A549 (cell line): ENCODE results near the gene CNNM2. TPM values are rescaled to one million over a fixed set of nuclear protein-coding genes. Genes with fewer than 3 reads are reported as not detected.

Experiments used
- ATAC-seq, 2 experiments: fragments of 200-7000 bp in 1 of 2; fragments of >200 bp in 1 of 2; cut with Nextera tagmentation in 1 of 2; cut with Tn5 transposase in 1 of 2; 3 replicates each; pipeline versions ENCODE4 v1.8.0 to v1.9.1; 2018 to 2020; ENCODE audit warnings: mild to moderate bottlenecking in 1 of 2, moderate library complexity in 1 of 2
- CTCF ChIA-PET: fragments of 300-600 bp; sonication (Branson Sonifier 250); formaldehyde crosslinking; extraction: SDS; loops from one replicate; lab custom pipeline; 2021; ENCODE audit warnings: antibody characterized with exemption, inconsistent platforms; lab: Yijun Ruan, JAX
- POLR2A ChIA-PET: fragments of 350-600 bp; formaldehyde crosslinking; extraction: SDS; loops from one replicate; lab custom pipeline; 2021; ENCODE audit warnings: antibody characterized with exemption, inconsistent platforms; lab: Yijun Ruan, JAX
- DNase-seq, 2 experiments: peaks; one replicate each; pipeline versions ENCODE4 v3.0.0 to v3.0.0-alpha.2; 2011 to 2016; ENCODE audit warnings: low read depth in 1 of 2, low spot score in 1 of 2
- FAIRE-seq: peaks from 2 replicates; lab custom pipeline; 2011; peaks lifted over from hg19 to GRCh38; lab: Jason Lieb, UNC
- H3K27ac ChIP-seq, 2 experiments: fragments of >200 bp; sonication (Bioruptor Twin); formaldehyde crosslinking; 3 replicates each; pipeline ENCODE4 v1.5.1; 2016 to 2017
- H3K4me1 ChIP-seq: fragments of >200 bp; sonication (Bioruptor Twin); formaldehyde crosslinking; 3 replicates; pipeline ENCODE4 v1.6.1; 2016
- H3K4me2 ChIP-seq: fragments of >200 bp; sonication (Bioruptor Twin); formaldehyde crosslinking; 3 replicates; pipeline ENCODE4 v1.6.1; 2016
- H3K4me3 ChIP-seq: fragments of >200 bp; sonication (Bioruptor Twin); formaldehyde crosslinking; 3 replicates; pipeline ENCODE4 v1.5.1; 2016
- H3K9me3 ChIP-seq: fragments of >200 bp; sonication (Bioruptor Twin); formaldehyde crosslinking; 3 replicates; pipeline ENCODE4 v1.6.1; 2016
- BCL3 ChIP-seq: fragments of >200 bp; sonication (Bioruptor Twin); formaldehyde crosslinking; IDR thresholded peaks from 3 replicates; pipeline ENCODE4 v1.6.1; 2016
- CEBPB ChIP-seq, 2 experiments: fragments of >200 bp in 1 of 2; sonication (Bioruptor Twin) in 1 of 2; formaldehyde crosslinking in 1 of 2; IDR thresholded peaks; 2 replicates each; pipeline ENCODE4 v1.6.1; 2012 to 2016
- CHD2 ChIP-seq: fragments of 150-350 bp; IDR thresholded peaks from 2 replicates; pipeline ENCODE4 v1.6.1; 2014; ENCODE audit warnings: low read length; ENCODE audit not compliant: partially characterized antibody
- CTCF ChIP-seq: fragments of >200 bp; sonication (Bioruptor Twin); formaldehyde crosslinking; IDR thresholded peaks from 3 replicates; pipeline ENCODE4 v1.5.1; 2016
- EHF ChIP-seq: fragments of 250-450 bp; sonication (Bioruptor Pico); IDR thresholded peaks from 2 replicates; pipeline ENCODE4 v1.5.0; 2020; ENCODE audit warnings: mild to moderate bottlenecking
- ELK1 ChIP-seq: fragments of 150-350 bp; IDR thresholded peaks from 2 replicates; pipeline ENCODE4 v1.6.1; 2014; ENCODE audit warnings: low read depth, mild to moderate bottlenecking, low read length
- FOSB ChIP-seq: fragments of 250-450 bp; sonication (Bioruptor Pico); IDR thresholded peaks from 2 replicates; pipeline ENCODE4 v1.5.0; 2020; ENCODE audit warnings: mild to moderate bottlenecking, moderate library complexity
- FOSL2 ChIP-seq, 2 experiments: fragments of 450-650 bp in 1 of 2; fragments of >200 bp in 1 of 2; sonication (Bioruptor Twin) in 1 of 2; formaldehyde crosslinking; IDR thresholded peaks; 2 replicates each; pipeline versions ENCODE4 v1.5.0 to v1.6.1; 2016 to 2020; ENCODE audit warnings: mild to moderate bottlenecking in 1 of 2, moderate library complexity in 1 of 2
- HDAC2 ChIP-seq: fragments of 200-600 bp; sonication (generic); IDR thresholded peaks from 2 replicates; pipeline ENCODE4 v1.6.1; 2016
- HOXB5 ChIP-seq: fragments of 250-450 bp; sonication (Bioruptor Pico); IDR thresholded peaks from 2 replicates; pipeline ENCODE4 v1.5.0; 2020; ENCODE audit warnings: mild to moderate bottlenecking, moderate library complexity
- JUN ChIP-seq, 2 experiments: fragments of >200 bp; sonication (Bioruptor Twin); formaldehyde crosslinking; IDR thresholded peaks; 2 replicates in 1 of 2; 3 replicates in 1 of 2; pipeline ENCODE4 v1.6.1; 2016 to 2017
- KDM1A ChIP-seq: fragments of 200-600 bp; sonication (generic); IDR thresholded peaks from 2 replicates; pipeline ENCODE4 v1.6.1; 2016; ENCODE audit warnings: low read depth, mild to moderate bottlenecking
- MYC ChIP-seq: IDR thresholded peaks from 2 replicates; pipeline ENCODE4 v1.6.1; 2012; ENCODE audit warnings: mild to moderate bottlenecking, inconsistent platforms, low read length, improper control_type of control experiment, borderline replicate concordance
- NFE2L2 ChIP-seq: fragments of 150-350 bp; conservative IDR thresholded peaks from 2 replicates; pipeline ENCODE4 v1.6.1; 2014; ENCODE audit warnings: low read length
- NPAS2 ChIP-seq: fragments of 250-450 bp; sonication (Bioruptor Pico); IDR thresholded peaks from 2 replicates; pipeline ENCODE4 v1.8.0; 2022; ENCODE audit warnings: mild to moderate bottlenecking, moderate library complexity, borderline replicate concordance
- PHF8 ChIP-seq: fragments of 200-600 bp; sonication (generic); IDR thresholded peaks from 2 replicates; pipeline ENCODE4 v1.6.1; 2016; ENCODE audit warnings: low read depth, mild to moderate bottlenecking, antibody characterized with exemption, moderate library complexity, borderline replicate concordance
- POLR2A ChIP-seq: IDR thresholded peaks from 2 replicates; pipeline ENCODE4 v1.6.1; 2012; ENCODE audit warnings: mild to moderate bottlenecking, low read length
- POLR2AphosphoS2 ChIP-seq: conservative IDR thresholded peaks from 2 replicates; pipeline ENCODE4 v1.6.1; 2012; ENCODE audit warnings: low read length, improper control_type of control experiment, inconsistent platforms
- RAD21 ChIP-seq, 2 experiments: fragments of >200 bp in 1 of 2; sonication (Bioruptor Twin) in 1 of 2; formaldehyde crosslinking in 1 of 2; IDR thresholded peaks in 1 of 2; conservative IDR thresholded peaks in 1 of 2; 2 replicates in 1 of 2; 3 replicates in 1 of 2; pipeline ENCODE4 v1.6.1; 2012 to 2018; ENCODE audit warnings: inconsistent platforms in 1 of 2
- REST ChIP-seq: fragments of 200-600 bp; sonication (generic); IDR thresholded peaks from 2 replicates; pipeline ENCODE4 v1.6.1; 2016; ENCODE audit warnings: antibody characterized with exemption, mild to moderate bottlenecking, moderate library complexity
- RFX5 ChIP-seq: fragments of 450-650 bp; IDR thresholded peaks from 2 replicates; pipeline ENCODE4 v1.7.1; 2014; ENCODE audit warnings: antibody characterized with exemption, mild to moderate bottlenecking, moderate library complexity
- RNF2 ChIP-seq: fragments of 200-600 bp; sonication (generic); IDR thresholded peaks from 2 replicates; pipeline ENCODE4 v1.6.1; 2016; ENCODE audit warnings: low read depth, mild to moderate bottlenecking, antibody characterized with exemption, moderate library complexity, borderline replicate concordance
- TP53 ChIP-seq: fragments of 250-450 bp; sonication (Bioruptor Pico); IDR thresholded peaks from 2 replicates; pipeline ENCODE4 v1.5.0; 2021; ENCODE audit warnings: mild to moderate bottlenecking, moderate library complexity
- USF2 ChIP-seq: fragments of 450-650 bp; IDR thresholded peaks from 2 replicates; pipeline ENCODE4 v1.6.1; 2014; ENCODE audit warnings: antibody characterized with exemption
- ZFP36 ChIP-seq: fragments of 450-650 bp; IDR thresholded peaks from 2 replicates; pipeline ENCODE4 v1.6.1; 2014; ENCODE audit warnings: borderline replicate concordance; ENCODE audit not compliant: partially characterized antibody
- WGBS: methylation state at CpG from one replicate; pipeline ENCODE4 v1.1.6; 2017; ENCODE audit errors: missing lambda C conversion rate; 5-methylcytosine and 5-hydroxymethylcytosine counted together
- polyA plus RNA-seq, 4 experiments: library from polyadenylated mRNA; depleted of rRNA in 3 of 4; stranded (reverse); fragments of >200 nt; fragmentation: RNase III in 1 of 4; extraction: RNeasy Plus Mini Kit Qiagen cat#74134 plus additional on column Dnase treatment in 1 of 4; gene quantifications; 2 replicates in 3 of 4; 3 replicates in 1 of 4; pipeline ENCODE4 v1.2.3, GENCODE V29; 2011 to 2017

The CNNM2 gene
- polyA plus RNA-seq, 2 of the 4 experiments (the other 2 are of a cell fraction) = 6.4 to 6.9 TPM

- ChIA-PET POLR2A (no interaction called here), CTCF (interaction anchor here (1.5 to 1.8 kb wide), 2 partner anchors 95 to 180 kb away, joined by 4 to 5 read pairs; partner anchors contain the start of gene CNNM2)
- FAIRE-seq (no peak), ATAC-seq (no peak), DNase-seq (no peak)
- H3K9me3 ChIP-seq = no peaks in the 10 kb centered on the region
- H3K27ac ChIP-seq = no peak overlapping the region
- H3K4me2 ChIP-seq = no peak overlapping the region
- H3K4me3 ChIP-seq = no peak overlapping the region
- TF ChIP-seq RNF2 (no peak), POLR2AphosphoS2 (no peak), FOSB (no peak), NPAS2 (no peak), FOSL2 (IDR thresholded peaks at IDR 0.05) (no peak), FOSL2 (CRISPR knock-in tag; IDR thresholded peaks at IDR 0.05) (no peak), ELK1 (no peak), POLR2A (no peak), CEBPB (IDR thresholded peaks at IDR 0.05) (no peak), CHD2 (no peak), CTCF (no peak), ZFP36 (no peak), USF2 (no peak), JUN (IDR thresholded peaks at IDR 0.05) (no peak), RFX5 (no peak), KDM1A (no peak), RAD21 (conservative IDR thresholded peaks at IDR 0.05 in 1 of 2, IDR thresholded peaks at IDR 0.05 in 1 of 2) (no peak), PHF8 (no peak), REST (no peak)
- H3K4me1 ChIP-seq = no peaks in the 10 kb centered on the region
- WGBS = 89% methylated on average over 5 of the region's 5 CpGs
Observed at GRCh38 chr10:103013416-103013815, 95.3 kb downstream of the CNNM2 start.

- no peak overlapping the region for H3K27ac ChIP-seq
- H3K4me1 ChIP-seq = peaks cover 22% of the 10 kb centered on the region
- H3K4me2 ChIP-seq = no peak overlapping the region
- CTCF ChIA-PET = no interaction called here
- H3K4me3 ChIP-seq = no peak overlapping the region
- no peak for DNase-seq
- POLR2A ChIA-PET = no interaction called here
- WGBS = 90% methylated on average over 3 of the region's 3 CpGs
- ATAC-seq = no peak
- no peak for FAIRE-seq
- H3K9me3 ChIP-seq = no peaks in the 10 kb centered on the region
- TF ChIP-seq NFE2L2 = no peak
- no peak for TF ChIP-seq FOSL2 (IDR thresholded peaks at IDR 0.05)
- no peak for TF ChIP-seq FOSL2 (CRISPR knock-in tag; IDR thresholded peaks at IDR 0.05)
- TF ChIP-seq MYC = no peak
- TF ChIP-seq TP53 (CRISPR knock-in tag) = no peak
- TF ChIP-seq RAD21 (conservative IDR thresholded peaks at IDR 0.05 in 1 of 2, IDR thresholded peaks at IDR 0.05 in 1 of 2) = no peak
- no peak for TF ChIP-seq EHF (CRISPR knock-in tag)
- TF ChIP-seq BCL3 = no peak
- TF ChIP-seq REST = no peak
- TF ChIP-seq HDAC2 = no peak
- TF ChIP-seq RNF2 = no peak
- no peak for TF ChIP-seq HOXB5
Observed at GRCh38 chr10:103019425-103019824, 101.3 kb downstream of the CNNM2 start.
